ENCODE data around the gene MAPK1.
"Not testable (repeated sequence)": the region's sequence is repeated elsewhere in the genome, so short reads cannot be mapped to it uniquely, and the experiment has no call there.

The MAPK1 gene

DNA sequence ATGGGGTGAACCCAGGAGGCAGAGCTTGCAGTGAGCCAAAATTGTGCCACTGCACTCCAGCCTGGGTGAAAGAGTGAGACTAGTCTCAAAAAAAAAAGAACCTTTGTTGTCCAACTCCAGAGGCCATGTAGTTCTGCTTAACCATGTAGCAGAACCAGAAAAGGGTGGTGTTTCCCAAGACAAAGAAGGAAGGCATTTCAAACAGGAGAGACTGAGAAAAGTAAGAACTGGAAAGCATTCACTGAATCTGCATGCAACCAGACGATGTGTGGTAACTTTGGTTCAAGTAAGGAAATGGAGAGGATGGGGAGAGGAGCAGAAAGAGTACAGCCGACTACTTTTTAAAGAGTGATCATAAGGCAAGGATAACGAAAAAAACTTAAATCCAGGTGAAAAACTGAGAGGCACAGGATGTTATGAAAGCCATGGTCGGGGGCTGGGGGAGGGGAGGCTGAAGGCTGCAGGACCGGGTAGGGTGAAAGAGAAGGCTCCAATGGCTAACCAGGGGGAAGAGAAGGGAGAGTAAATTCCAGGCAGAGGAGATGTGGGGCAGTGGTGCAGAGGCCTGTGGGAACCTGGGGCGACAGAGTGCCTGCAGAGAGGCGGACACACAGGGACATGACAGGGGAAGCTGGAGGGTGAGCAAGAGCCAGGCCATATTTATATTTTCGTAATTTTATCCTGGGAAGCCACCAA lies 48.8 kb downstream of the MAPK1 start:
- no peak for DNase-seq (ENCODE audit: low spot score)

DNA sequence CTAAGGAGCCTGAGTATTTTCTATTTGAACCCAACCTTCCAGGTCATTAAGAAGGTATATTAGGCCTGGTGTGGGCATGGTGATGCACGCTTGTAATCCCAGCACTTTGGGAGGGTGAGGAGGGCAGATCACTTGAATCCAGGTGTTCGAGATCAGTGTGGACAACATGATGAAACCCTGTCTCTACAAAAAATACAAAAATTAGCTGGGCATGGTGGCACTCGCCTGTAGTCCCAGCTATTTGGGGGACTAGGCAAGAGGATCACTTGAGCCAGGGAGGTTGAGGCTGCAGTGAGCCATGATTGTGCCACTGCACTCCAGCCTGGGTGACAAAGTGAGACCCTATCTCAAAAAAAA lies 50.0 kb downstream of the MAPK1 start:
- DNase-seq (ENCODE audit: low spot score) = not testable (repeated sequence)

DNA sequence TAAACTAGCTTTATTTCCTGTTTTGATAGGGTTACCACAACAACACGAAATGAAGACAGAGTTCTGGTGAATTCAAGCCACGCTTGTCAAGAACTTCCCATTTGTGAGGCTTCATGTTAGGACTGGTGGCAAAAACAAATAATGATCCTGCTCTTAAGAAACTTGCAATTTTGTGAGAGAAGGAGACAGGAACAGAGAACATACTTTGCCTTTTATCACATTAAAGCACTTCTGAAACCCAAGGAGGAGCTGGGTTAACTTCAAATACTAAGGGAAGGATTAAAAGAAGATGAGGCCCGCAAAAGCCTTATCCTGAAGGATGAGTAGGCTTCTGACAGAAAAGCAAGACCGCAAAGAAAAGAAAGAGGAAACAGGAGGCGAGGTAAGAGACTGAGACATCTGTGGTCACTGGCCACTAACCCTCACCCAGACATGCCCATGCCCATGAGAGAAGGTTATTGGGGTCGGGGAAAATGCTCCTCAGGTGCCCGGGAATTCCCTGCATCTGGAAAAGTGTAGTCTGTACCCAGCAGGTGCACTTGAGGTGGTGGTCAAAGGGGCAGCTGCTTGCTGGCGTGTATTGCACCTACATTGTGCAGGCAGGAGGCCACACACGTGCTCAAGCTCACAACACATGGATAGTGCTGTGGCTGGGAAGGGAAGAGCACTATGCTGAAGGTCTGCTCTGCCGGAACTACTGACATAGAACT lies 50.5 kb downstream of the MAPK1 start:
- DNase-seq (ENCODE audit: low spot score) = no peak

DNA sequence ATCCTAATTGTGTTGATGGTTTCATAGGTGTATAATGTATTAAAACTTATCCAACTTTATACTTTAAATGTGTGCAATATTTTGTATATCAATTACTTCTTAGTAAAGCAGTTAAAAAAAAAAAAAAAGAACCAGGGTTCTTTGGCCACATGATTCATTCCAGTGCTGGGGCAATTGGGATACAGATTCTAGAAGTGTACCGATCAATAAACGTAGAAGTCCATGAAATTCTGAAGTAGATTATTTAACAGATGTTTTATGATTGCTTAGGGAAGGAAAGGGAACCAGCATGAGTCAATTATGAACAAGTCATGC lies 51.0 kb downstream of the MAPK1 start:
- DNase-seq (ENCODE audit: low spot score) = no peak

DNA sequence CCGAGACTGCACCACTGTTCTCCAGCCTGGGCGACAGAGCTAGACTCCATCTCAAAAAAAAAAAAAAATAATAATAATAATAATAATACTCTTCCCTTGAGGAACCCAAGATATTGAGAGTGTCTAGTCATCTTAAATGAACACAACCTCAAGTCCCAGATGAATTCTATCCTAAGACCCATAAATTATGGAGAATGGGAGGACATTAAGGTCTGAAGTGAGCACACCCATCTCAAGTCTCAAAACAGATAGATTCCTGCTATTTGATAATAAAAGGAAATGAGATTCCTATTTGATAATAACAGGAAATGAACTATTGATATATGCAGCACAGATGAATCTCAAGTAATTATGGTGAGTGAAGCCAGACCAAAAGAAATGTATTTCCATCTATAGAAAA lies 51.5 kb downstream of the MAPK1 start:
- DNase-seq (ENCODE audit: low spot score) = no peak

DNA sequence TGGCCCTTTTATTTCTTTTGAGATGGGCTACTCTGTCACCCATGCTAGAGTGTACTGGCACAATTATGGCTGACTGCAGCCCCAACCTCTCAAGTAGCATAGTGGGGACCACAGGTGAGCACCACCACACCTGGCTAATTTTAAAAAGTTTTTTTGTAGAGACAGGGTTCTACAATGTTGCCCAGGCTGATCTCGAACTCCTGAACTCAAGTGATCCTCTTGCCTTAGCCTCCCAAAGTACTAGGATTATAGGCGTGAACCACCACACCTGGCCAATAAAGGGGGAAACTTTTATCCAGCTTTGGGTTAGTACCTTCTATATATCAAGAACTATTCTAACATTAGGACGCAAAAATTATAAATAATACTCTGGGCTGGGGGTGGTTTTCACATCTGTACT lies 52.1 kb downstream of the MAPK1 start:
- no peak for DNase-seq (ENCODE audit: low spot score)

DNA sequence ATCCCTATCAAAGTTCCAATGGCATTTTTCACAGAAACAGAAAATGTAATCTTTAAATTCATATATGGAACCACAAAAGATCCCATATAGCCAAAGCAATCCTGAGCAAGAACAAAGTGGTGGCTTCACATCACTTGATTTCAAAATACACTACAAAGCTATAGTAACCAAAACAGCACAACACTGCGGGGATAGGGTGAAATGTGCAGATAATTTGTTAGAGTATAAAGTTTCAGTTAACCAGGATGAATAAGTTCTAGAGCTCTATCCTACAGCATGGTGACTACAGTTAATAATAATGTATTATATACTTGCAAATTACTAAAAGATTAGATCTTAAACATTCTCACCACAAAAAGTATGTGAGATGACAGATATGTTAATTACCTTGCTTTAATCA lies 55.5 kb downstream of the MAPK1 start:
- no peak for DNase-seq (ENCODE audit: low spot score)

DNA sequence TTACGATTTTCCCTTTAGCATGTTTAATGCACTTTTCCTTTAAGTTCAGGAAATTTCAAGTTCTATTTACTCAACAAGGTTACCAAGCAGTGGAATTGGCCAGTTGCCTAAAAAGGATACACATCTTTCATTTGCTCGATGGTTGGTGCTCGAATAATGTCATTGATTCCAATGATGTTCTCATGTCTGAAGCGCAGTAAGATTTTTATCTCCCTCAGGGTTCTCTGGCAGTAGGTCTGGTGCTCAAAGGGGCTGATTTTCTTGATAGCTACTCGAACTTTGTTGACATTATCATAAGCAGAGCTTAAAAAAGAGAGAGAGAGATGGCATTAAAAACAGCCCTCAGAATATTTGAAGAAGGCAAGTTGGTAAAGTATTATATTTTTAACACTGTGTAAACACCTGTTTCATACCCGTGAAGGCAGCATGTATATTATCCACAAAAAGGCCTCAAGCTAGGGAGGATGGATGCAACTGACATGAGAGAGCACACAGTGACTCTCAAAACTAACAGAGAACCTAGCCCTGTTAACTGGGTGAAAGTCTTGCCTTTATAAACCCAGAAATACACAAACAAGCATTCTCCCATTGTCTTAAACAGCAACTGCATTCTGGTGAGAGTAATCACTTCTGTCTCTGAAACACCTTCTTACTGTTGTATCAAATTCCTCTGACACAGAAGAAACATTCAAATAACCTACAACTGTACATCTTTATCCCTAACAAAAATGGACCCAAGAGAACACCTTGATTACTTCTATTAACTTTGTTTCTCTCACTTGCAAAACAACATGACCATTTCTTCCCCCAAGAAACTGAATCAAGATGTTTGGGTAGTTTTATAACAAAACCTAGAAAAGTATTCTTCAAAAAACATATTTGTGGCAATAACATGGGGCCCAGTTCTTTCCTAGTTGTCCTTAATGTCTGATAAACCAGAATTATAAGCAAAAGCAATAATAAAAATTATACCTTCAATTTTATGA lies 59.6 kb downstream of the MAPK1 start:
- no peak for DNase-seq (ENCODE audit: low spot score)

DNA sequence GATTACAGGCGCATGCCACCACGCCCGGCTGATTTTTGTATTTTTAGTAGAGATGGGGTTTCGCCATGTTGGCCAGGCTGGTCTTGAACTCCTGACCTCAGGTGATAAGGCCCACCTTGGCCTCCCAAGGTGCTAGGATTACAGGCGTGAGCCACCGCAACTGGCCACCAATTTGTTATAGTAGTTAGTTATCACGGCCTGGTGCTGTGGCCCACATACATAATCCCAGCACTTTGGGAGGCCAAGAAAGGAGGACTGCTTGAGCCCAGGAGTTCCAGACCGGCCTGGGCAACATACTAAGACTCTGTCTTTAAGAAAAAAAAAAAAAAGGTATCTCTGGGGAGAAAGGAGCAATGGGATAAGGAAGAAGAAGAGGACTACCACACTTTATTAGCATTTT lies 62.1 kb downstream of the MAPK1 start:
- not testable (repeated sequence) for DNase-seq (ENCODE audit: low spot score)

DNA sequence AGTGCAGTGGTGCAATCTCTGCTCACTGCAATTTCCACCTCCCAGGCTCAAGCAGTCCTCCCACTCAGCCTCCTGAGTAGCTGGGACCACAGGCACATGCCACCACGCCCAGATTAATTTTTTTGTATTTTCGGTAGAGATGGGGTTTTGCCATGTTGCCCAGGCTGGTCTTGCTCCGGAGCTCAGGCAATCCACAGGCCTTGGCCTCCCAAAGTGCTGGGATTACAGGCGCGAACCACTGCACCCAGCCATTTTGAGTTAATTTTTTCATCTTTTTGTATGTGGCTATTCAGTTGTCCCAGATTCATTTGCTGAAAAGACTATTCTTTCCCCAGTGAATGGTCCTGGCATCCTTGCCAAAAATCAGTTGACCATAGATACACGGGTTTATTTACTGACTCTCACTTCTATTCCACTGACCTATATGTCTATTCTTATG lies 63.6 kb downstream of the MAPK1 start:
- DNase-seq (ENCODE audit: low spot score) = no peak

DNA sequence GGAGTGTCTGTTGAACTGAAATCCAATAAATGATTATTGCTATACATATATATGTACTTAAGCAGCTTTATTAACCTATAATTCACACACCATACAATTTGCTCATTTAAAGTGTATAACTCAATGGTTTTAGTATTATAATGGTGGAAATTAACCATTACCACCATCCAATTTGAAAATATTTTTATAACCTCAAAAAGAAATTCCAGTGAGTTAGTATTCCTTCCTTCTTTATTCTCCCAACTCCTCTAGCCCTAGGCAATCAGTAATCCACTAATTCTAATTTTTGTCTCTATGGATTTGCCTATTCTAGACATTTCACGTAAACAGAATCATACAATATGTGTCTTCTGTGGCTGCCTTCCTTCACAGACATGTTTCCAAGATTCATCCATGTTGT lies 64.8 kb downstream of the MAPK1 start:
- DNase-seq (ENCODE audit: low spot score) = no peak

DNA sequence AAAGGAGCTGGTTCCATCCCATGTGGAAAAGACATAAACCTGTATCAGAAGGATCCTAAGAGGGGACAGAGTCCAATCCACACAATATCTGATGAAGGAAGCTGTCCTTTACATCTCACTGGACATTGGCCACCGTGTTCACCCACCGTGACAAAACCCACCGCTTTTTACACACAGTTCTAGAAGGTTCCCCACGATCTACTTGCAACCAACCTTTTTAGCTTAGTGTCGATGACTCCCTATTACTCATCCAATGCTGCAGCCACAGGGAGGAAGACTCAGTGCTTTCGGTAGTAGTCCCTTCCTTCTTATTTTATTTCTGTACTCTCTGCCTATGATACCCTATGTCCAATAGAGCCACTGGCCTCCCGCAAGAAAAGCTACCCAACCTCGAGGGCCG lies 65.4 kb downstream of the MAPK1 start:
- no peak for DNase-seq (ENCODE audit: low spot score)

DNA sequence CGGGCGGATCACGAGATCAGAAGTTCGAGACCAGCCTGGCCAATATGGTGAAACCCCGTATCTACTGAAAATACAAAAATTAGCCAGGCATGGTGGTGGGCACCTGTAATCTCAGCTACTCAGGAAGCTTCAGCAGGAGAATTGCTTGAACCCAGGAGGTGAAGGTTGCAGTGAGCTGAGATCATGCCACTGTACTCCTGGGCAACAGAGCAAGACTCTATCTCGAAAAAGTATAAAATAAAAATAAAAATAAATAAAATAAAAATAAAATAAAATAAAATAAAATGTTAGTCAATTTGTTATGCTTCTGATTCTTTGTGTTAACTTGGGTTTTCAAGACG lies 66.2 kb downstream of the MAPK1 start:
- not testable (repeated sequence) for DNase-seq (ENCODE audit: low spot score)

DNA sequence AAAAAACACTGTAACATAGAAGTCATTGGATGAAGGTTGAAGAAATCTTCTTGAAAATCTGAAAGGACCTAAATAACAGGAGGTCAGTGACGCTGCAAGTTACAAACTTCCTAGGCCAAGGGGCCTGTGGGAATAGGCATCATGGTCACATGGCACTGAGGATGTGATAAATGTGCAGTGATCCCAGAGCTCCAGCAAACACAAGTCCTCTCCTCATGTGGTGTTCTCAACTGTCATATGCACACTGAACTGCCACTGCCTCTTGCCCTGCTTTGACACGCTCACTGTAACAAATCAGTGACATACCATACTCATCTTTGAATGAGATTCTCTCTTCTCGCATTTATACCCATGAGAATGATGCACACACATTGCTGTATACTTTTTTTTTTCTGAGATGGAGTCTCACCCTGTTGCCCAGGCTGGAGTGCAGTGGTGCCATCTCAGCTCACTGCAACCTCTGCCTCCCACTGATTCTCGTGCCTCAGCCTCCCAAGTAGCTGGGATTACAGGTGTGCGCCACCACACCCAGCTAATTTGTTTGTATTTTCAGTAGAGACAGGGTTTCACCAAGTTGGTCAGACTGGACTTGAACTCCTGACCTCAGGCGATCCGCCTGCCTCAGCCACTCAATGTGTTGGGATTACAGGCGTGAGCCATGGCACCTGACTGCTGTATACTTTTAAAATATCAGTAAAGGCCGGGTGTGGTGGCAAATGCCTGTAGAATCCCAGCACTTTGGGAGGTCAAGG lies 66.7 kb downstream of the MAPK1 start:
- no peak for DNase-seq (ENCODE audit: low spot score)

DNA sequence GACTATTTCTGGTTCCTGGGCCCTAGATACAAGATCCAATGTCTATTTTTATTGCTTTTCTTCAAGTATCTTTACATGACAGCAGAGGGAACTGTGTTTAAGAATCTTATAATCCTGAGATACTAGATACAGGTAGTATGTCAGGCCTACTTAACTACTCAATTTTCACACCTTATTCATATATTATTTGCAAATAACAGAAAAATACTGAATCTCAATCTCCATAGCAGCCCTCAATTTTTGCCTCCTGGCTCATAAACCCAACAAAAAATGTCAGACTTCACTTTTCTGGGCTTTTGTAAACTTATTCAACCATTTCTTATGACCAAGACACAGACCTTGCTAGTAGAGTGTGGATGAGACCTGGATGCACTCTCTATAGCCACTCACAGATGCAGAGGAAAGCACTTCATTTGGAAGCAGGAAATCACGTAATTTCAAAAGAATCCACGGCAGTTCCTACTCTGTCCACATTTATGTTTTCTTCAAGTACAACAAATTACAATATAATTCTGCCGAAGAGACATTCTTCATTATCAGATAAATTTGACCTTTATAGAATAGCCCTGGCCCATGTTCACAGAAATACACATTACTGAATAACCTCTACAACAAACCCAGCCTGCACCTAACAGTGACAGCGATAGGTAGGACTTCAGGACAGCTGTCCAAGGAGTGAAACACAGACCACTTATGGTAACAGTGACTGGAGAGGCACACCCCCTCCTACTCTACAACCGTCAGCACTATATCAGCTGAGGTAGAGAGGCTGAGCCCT lies 69.8 kb downstream of the MAPK1 start:
- no peak for DNase-seq (ENCODE audit: low spot score)

DNA sequence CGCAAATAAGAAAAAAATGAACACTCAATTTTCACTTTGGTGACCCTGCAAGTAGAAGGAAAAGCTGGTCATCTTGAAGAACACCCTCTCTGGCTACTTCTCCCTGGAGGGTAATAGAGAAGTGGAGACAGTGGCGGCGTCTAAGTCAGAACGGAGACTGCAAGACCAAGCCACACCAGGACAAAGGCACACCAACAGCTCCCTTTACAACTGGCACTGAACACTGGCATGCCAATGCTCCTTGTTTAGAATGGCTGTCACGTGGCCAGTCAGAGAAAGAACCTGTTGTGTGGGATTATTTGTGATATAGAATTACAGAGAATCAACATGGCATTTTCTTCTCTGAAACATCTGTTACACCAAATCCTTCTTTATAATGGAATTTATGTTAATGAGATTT lies 70.6 kb downstream of the MAPK1 start:
- DNase-seq (ENCODE audit: low spot score) = no peak

DNA sequence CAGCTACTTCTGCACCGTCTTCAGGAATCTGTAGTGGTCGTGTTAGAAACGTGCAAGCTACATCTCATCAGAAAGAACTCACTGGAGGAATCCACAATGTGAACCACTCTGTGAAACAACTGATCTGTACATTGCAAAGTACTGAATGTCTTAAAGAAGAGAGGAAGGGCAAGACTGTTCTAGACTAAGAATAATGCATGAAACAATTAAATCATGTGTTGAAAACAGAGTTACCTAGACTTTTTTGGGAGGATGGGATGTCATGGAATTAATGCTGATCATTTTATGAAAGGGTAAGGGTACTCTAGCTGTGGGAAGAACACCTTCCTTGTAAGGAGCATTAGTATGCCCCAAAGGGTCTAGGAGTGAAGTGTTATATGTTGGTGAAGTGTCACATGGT lies 71.2 kb downstream of the MAPK1 start:
- DNase-seq (ENCODE audit: low spot score) = no peak

DNA sequence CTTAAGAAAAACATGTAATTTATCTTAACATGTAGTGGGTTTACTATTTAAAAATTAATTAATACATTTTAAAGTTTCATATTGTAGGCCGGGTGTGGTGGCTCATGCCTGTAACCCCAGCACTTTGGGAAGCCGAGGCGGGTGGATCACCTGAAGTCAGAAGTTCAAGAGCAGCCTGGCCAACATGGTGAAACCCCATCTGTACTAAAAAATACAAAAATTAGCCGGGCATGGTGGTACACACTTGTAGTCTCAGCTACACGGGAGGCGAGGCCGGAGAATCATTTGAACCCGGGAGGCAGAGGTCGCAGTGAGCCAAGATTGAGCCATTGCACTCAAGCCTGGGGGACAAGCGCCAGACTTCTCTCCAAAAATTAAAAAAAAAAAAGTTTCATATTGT lies 73.7 kb downstream of the MAPK1 start:
- not testable (repeated sequence) for DNase-seq (ENCODE audit: low spot score)

DNA sequence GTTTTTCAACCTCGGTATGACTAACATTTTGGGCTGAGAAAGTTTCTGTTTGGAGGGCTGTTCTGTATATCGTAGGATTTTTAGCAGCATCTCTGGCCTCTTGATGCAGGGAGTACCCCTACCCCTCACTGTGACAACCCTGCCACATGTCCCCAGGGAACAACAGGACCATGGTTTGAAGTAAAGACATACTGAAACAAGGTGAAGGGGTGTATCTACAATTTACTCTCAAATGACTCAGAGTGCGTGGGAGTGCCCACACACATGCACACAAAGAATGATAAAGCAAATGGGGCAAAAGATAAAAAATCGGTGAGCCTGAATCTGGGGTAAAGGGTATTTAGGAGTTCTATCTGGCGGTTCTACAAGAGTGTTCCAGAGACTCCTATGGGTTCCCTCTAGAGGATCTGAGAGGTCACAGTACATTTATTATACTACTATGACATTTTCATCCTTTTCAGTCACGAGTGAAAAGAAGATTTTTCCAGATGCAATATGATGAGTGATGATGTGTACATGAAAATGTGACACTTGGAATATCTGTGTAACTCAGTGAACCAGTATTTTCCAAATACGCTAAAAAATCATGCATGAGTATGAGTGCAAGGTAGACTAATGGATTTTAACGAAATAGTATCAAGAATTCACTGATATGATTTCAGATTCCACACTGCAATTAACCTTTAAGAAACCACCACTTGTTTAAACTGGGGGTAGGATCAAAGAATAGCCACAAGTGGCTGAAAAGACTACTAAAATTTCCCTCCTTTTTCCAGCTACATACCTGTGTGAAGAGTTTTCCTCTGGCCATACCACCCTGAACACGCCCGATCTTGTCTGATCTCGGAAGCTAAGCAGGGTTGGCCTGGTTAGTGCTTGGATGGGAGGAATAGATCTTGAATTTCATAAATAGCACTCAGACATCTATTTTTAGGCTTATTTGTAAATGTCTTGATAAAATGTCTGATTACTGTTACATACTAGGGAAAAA lies 75.5 kb downstream of the MAPK1 start:
- DNase-seq (ENCODE audit: low spot score) = no peak
